Smooth muscle cell (in vitro differentiated cells): Measurements from ENCODE around the gene RALGDS. TPM values are rescaled to one million over a fixed set of nuclear protein-coding genes. Genes with fewer than 3 reads are reported as not detected.
A peak's percentile ranks its signal among the peaks of the same experiment; 100 is the strongest.

Experiments
- DNase-seq: peaks from one replicate; lab custom pipeline; 2025; ENCODE audit not compliant: unreplicated experiment; lab: John Stamatoyannopoulos, UW
- H2AFZ ChIP-seq: fragments of 200-600 bp; sonication (generic); 2 replicates; pipeline ENCODE4 v1.6.0; 2016; ENCODE audit warnings: antibody characterized with exemption, low read depth, mild to moderate bottlenecking
- H3F3A ChIP-seq: fragments of 200-600 bp; sonication (generic); 2 replicates; pipeline ENCODE4 v1.6.0; 2017; ENCODE audit warnings: antibody characterized with exemption, low read depth
- H3K27ac ChIP-seq: fragments of 200-600 bp; sonication (generic); 2 replicates; pipeline ENCODE4 v1.5.1; 2016; ENCODE audit warnings: low read depth, mild to moderate bottlenecking
- H3K27me3 ChIP-seq: fragments of 200-600 bp; sonication (generic); 2 replicates; pipeline ENCODE4 v1.6.1; 2016; ENCODE audit warnings: low read depth, mild to moderate bottlenecking
- H3K36me3 ChIP-seq: fragments of 200-600 bp; sonication (generic); 2 replicates; pipeline ENCODE4 v1.5.1; 2016; ENCODE audit warnings: low read depth
- H3K4me1 ChIP-seq: fragments of 200-600 bp; sonication (generic); 2 replicates; pipeline ENCODE4 v1.5.1; 2016; ENCODE audit warnings: low read depth
- H3K4me2 ChIP-seq: fragments of 200-600 bp; sonication (generic); 2 replicates; pipeline ENCODE4 v1.6.0; 2016; ENCODE audit warnings: mild to moderate bottlenecking
- H3K4me3 ChIP-seq: fragments of 200-600 bp; sonication (generic); 2 replicates; pipeline ENCODE4 v1.5.1; 2016; ENCODE audit warnings: mild to moderate bottlenecking
- H3K79me2 ChIP-seq: fragments of 200-600 bp; sonication (generic); 2 replicates; pipeline ENCODE4 v1.6.0; 2016; ENCODE audit warnings: low read depth, mild to moderate bottlenecking
- H3K9ac ChIP-seq: fragments of 200-600 bp; sonication (generic); 2 replicates; pipeline ENCODE4 v1.6.0; 2016; ENCODE audit warnings: low read depth
- H3K9me3 ChIP-seq: fragments of 200-600 bp; sonication (generic); replicated peaks from 2 replicates; pipeline ENCODE4 v1.5.1; 2016; ENCODE audit warnings: low read depth
- H4K20me1 ChIP-seq: fragments of 200-600 bp; sonication (generic); 2 replicates; pipeline ENCODE4 v1.6.0; 2016; ENCODE audit warnings: low read depth
- CTCF ChIP-seq: fragments of 200-600 bp; sonication (generic); IDR thresholded peaks from 2 replicates; pipeline ENCODE4 v1.5.1; 2017; ENCODE audit warnings: borderline replicate concordance, mild to moderate bottlenecking, antibody characterized with exemption; ENCODE audit not compliant: insufficient read depth, poor library complexity, severe bottlenecking
- WGBS: methylation state at CpG from one replicate; pipeline ENCODE4 v1.1.7; 2016; ENCODE audit warnings: low lambda C conversion rate; 5-methylcytosine and 5-hydroxymethylcytosine counted together
- polyA plus RNA-seq: library from polyadenylated mRNA; unstranded; fragments of >200 nt; fragmentation: Nextera tagmentation; extraction: Ambion mirVana; gene quantifications from 2 replicates; pipeline ENCODE4 v1.2.1, GENCODE V29; 2016
- total RNA-seq: library from RNA; depleted of rRNA; stranded (reverse); fragments of >200 nt; gene quantifications from 2 replicates; pipeline ENCODE4 v1.2.3, GENCODE V29; 2014

Gene RALGDS
- total and polyA plus RNA-seq, 2 experiments from 2014 or later, result 27.8 to 37.7 TPM

GRCh38 chr9:133103987-133104505 lies 17.0 kb downstream of the RALGDS start:
- Histone ChIP-seq H3K27ac (no peak overlapping the region), H3K9ac (no peak overlapping the region), H3K9me3 (no peaks in the 10 kb centered on the region), H2AFZ (no peak overlapping the region), H3K27me3 (no peaks in the 10 kb centered on the region), H4K20me1 (peaks cover 9% of the 10 kb centered on the region), H3F3A (no peaks in the 10 kb centered on the region), H3K4me2 (no peak overlapping the region), H3K36me3 (no peaks in the 10 kb centered on the region), H3K4me1 (no peaks in the 10 kb centered on the region), H3K79me2 (no peaks in the 10 kb centered on the region), H3K4me3 (no peak overlapping the region)
- TF ChIP-seq CTCF, result no peak
- 89% methylated on average over 2 of the region's 12 CpGs for WGBS
- no peak for DNase-seq

DNA sequence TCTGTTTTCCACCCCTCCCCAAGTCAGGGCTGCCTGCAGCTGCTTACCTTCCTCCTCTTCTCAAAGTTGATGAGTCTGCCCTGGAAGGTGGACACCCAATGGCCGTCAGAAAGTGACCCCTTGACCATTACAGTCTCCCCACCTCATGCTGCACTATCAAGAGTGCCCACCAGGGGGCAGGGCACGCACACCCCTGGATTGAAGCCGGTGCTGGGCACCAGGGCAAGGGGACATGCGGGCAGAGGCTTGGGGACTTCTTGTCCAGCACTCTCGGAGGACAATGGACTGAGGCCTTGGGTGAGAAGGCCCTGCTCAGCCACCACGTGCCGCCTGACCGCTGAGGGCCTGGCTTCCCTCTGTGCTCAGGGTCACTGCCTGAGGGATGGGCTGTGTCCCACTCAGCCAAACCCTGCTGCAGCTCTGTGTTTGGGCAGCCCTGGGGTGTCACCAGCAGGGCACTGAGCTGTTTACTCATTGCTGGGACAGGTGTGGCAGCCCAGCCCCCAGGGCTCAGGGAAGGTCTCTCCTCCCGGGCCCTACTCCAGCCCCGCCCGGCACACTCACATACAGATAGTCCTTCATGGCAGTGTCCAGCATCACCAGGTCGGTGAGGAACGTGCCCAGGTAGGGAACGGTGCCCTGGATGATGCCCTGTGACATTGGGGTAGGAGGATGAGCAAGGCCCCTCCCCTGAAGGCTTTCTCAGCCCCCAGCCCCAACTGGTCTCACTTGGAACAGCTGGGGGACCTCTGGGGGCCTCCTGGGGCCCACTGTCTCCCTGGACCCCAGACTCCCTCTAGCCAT lies 17.7 kb downstream of the RALGDS start:
- H3K4me1 ChIP-seq, result no peaks in the 10 kb centered on the region
- H4K20me1 ChIP-seq, result peaks cover 6% of the 10 kb centered on the region
- TF ChIP-seq CTCF, result peak; percentile 95
- H3K4me3 ChIP-seq, result no peak overlapping the region
- no peak overlapping the region for H2AFZ ChIP-seq
- H3K36me3 ChIP-seq, result no peaks in the 10 kb centered on the region
- no peak overlapping the region for H3K9ac ChIP-seq
- no peaks in the 10 kb centered on the region for H3K79me2 ChIP-seq
- no peaks in the 10 kb centered on the region for H3K27me3 ChIP-seq
- H3F3A ChIP-seq, result no peaks in the 10 kb centered on the region
- WGBS, result 65% methylated on average over 14 of the region's 14 CpGs
- no peak overlapping the region for H3K27ac ChIP-seq
- H3K9me3 ChIP-seq, result no peaks in the 10 kb centered on the region
- DNase-seq, result peak; percentile 36
- no peak overlapping the region for H3K4me2 ChIP-seq

DNA sequence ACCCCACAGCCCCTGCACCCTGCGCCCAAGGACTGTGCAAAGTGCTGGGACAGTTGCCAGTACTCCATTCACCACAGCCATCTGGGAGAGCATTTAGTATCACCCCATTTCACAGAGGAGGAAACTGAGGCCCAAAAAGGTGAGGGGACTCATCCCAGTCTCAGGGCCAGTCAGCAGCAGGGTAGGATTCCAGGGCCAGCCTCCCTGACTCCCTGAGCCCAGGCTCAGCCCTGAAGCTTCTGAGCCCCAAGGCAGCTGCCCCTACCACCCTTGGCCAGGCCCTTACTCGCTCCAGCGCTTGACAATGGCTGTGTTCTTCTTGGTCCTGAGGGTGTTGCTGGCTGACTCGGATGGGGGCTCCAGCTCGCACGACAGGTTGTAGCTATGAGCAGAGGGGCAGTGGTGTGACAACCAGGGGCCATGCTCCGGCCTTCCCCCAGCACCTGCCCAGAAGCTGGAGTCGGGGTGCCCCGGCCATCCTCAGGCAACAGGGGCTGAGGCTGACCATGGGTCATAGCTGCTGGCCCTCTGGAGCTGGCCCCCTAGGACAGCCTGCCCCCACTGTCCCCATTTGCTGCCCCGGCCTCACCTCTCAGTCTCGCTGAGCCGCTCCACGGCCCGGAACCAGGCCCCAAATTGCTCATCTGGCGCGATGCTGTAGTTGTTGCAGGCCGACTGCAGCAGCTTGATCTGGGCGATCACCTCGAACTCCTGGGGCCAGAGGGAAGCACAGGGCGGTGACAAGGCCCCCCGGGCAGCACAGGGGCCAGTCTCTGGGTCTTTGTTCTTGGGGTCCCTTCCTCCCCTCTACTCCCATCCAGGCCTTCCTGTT lies 18.6 kb downstream of the RALGDS start:
- no peaks in the 10 kb centered on the region for H3K27me3 ChIP-seq
- no peak for DNase-seq
- H3K9ac ChIP-seq, result no peak overlapping the region
- H3K27ac ChIP-seq, result no peak overlapping the region
- no peak overlapping the region for H2AFZ ChIP-seq
- WGBS, result 95% methylated on average over 21 of the region's 21 CpGs
- H4K20me1 ChIP-seq, result no peaks in the 10 kb centered on the region
- H3F3A ChIP-seq, result no peaks in the 10 kb centered on the region
- no peaks in the 10 kb centered on the region for H3K9me3 ChIP-seq
- H3K36me3 ChIP-seq, result peaks cover 5% of the 10 kb centered on the region
- H3K4me1 ChIP-seq, result no peaks in the 10 kb centered on the region
- no peak for TF ChIP-seq CTCF
- no peak overlapping the region for H3K4me3 ChIP-seq
- no peaks in the 10 kb centered on the region for H3K79me2 ChIP-seq
- H3K4me2 ChIP-seq, result no peak overlapping the region
